SK-N-SH (cell line): ENCODE data around the gene FZD2. TPM values are rescaled to one million over a fixed set of nuclear protein-coding genes. Genes with fewer than 3 reads are reported as not detected.

Experiments used
- CTCF ChIA-PET: fragments of 300-600, 350-600 bp; formaldehyde crosslinking; extraction: SDS; loops from one replicate; lab custom pipeline; 2021; lab: Yijun Ruan, JAX
- POLR2A ChIA-PET: fragments of 350-600 bp; sonication (Branson Sonifier 250); formaldehyde crosslinking; extraction: SDS; loops from one replicate; lab custom pipeline; 2020; ENCODE audit warnings: antibody characterized with exemption, inconsistent platforms; lab: Yijun Ruan, JAX
- DNase-seq: peaks from one replicate; pipeline ENCODE4 v3.0.0; 2012
- H2AFZ ChIP-seq: fragments of 200-600 bp; sonication (generic); 2 replicates; pipeline ENCODE4 v1.8.1; 2016; ENCODE audit warnings: antibody characterized with exemption, mild to moderate bottlenecking, low read depth
- H3F3A ChIP-seq: fragments of 200-600 bp; sonication (generic); replicated peaks from 2 replicates; pipeline ENCODE3; 2016; ENCODE audit warnings: antibody characterized with exemption, mild to moderate bottlenecking; ENCODE audit not compliant: insufficient read depth
- H3K27ac ChIP-seq, 2 experiments: fragments of 200-500 bp in 1 of 2; fragments of 200-600 bp in 1 of 2; sonication (Bioruptor generic) in 1 of 2; sonication (generic), shearing (Covaris generic) in 1 of 2; 2 replicates each; pipeline versions ENCODE4 v1.5.1 to v1.6.1; 2014 to 2016; ENCODE audit warnings: low read depth in 2 of 2, inconsistent platforms in 1 of 2, low read length in 1 of 2, mild to moderate bottlenecking in 1 of 2, mixed read lengths in 1 of 2
- H3K27me3 ChIP-seq: fragments of 200-600 bp; sonication (generic), shearing (Covaris generic); 2 replicates; pipeline ENCODE4 v1.6.1; 2016; ENCODE audit warnings: mixed run types; ENCODE audit not compliant: insufficient read depth
- H3K36me3 ChIP-seq, 2 experiments: fragments of 200-500 bp in 1 of 2; fragments of 200-600 bp in 1 of 2; sonication (Bioruptor generic) in 1 of 2; sonication (generic) in 1 of 2; replicated peaks in 1 of 2; 2 replicates each; pipeline versions ENCODE3 to v1.5.1; 2014 to 2016; ENCODE audit warnings: low read length in 1 of 2, mild to moderate bottlenecking in 1 of 2; ENCODE audit not compliant: insufficient read depth in 2 of 2, control insufficient read depth in 1 of 2
- H3K4me1 ChIP-seq, 2 experiments: fragments of 200-500 bp in 1 of 2; fragments of 200-600 bp in 1 of 2; sonication (Bioruptor generic) in 1 of 2; sonication (generic), shearing (Covaris generic) in 1 of 2; 2 replicates each; pipeline versions ENCODE4 v1.5.1 to v1.6.1; 2014 to 2016; ENCODE audit warnings: low read depth in 1 of 2, low read length in 1 of 2, mixed run types in 1 of 2; ENCODE audit not compliant: insufficient read depth in 2 of 2, control insufficient read depth in 1 of 2
- H3K4me2 ChIP-seq: fragments of 200-600 bp; sonication (generic), shearing (Covaris generic); 2 replicates; pipeline ENCODE4 v1.6.1; 2017; ENCODE audit warnings: mixed run types
- H3K4me3 ChIP-seq, 2 experiments: fragments of 200-500 bp in 1 of 2; fragments of 200-600 bp in 1 of 2; sonication (Bioruptor generic) in 1 of 2; sonication (generic), shearing (Covaris generic) in 1 of 2; 2 replicates each; pipeline versions ENCODE4 v1.5.1 to v1.8.1; 2014 to 2016; ENCODE audit warnings: low read depth in 2 of 2, inconsistent platforms in 1 of 2, low read length in 1 of 2, mild to moderate bottlenecking in 1 of 2, mixed read lengths in 1 of 2, moderate library complexity in 1 of 2
- H3K79me2 ChIP-seq: fragments of 200-600 bp; sonication (generic); 2 replicates; pipeline ENCODE4 v1.8.1; 2017; ENCODE audit warnings: mild to moderate bottlenecking; ENCODE audit not compliant: insufficient read depth
- H3K9ac ChIP-seq: fragments of 200-600 bp; sonication (generic); 2 replicates; pipeline ENCODE4 v1.6.1; 2017; ENCODE audit warnings: mixed run types
- H3K9me2 ChIP-seq: fragments of 200-600 bp; sonication (generic); 2 replicates; pipeline ENCODE4 v1.6.1; 2017; ENCODE audit warnings: mixed run types
- H3K9me3 ChIP-seq: fragments of 200-600 bp; sonication (generic); 2 replicates; pipeline ENCODE4 v1.6.1; 2017; ENCODE audit warnings: mixed run types, mild to moderate bottlenecking, moderate library complexity
- H4K20me1 ChIP-seq: fragments of 200-600 bp; sonication (generic); 2 replicates; pipeline ENCODE4 v1.6.1; 2017; ENCODE audit warnings: mild to moderate bottlenecking, mixed run types; ENCODE audit not compliant: insufficient read depth
- ELF1 ChIP-seq: IDR thresholded peaks from 2 replicates; pipeline ENCODE4 v1.4.0; 2012
- EP300 ChIP-seq, 2 experiments: IDR thresholded peaks; 2 replicates each; pipeline versions ENCODE4 v1.4.0 to v1.6.1; 2012; ENCODE audit warnings: borderline replicate concordance in 1 of 2, low read depth in 1 of 2, low read length in 1 of 2
- EZH2phosphoT487 ChIP-seq: fragments of 200-600 bp; sonication (generic); IDR thresholded peaks from 2 replicates; pipeline ENCODE4 v1.6.1; 2017; ENCODE audit warnings: low read depth, mixed run types, mild to moderate bottlenecking, antibody characterized with exemption, moderate library complexity, borderline replicate concordance
- FOXM1 ChIP-seq: IDR thresholded peaks from 2 replicates; pipeline ENCODE4 v1.4.0; 2012; ENCODE audit warnings: low read depth, mild to moderate bottlenecking
- JUND ChIP-seq: IDR thresholded peaks from 2 replicates; pipeline ENCODE4 v1.4.0; 2012
- MXI1 ChIP-seq: IDR thresholded peaks from 2 replicates; pipeline ENCODE4 v1.6.1; 2012; ENCODE audit warnings: mild to moderate bottlenecking, low read depth, low read length, improper control_type of control experiment
- NRF1 ChIP-seq: IDR thresholded peaks from 2 replicates; pipeline ENCODE4 v1.6.1; 2012; ENCODE audit warnings: low read depth, mild to moderate bottlenecking, low read length
- POLR2AphosphoS5 ChIP-seq: IDR thresholded peaks from 2 replicates; pipeline ENCODE4 v1.6.1; 2012; ENCODE audit warnings: low read depth, low read length
- RCOR1 ChIP-seq: fragments of 150-350 bp; IDR thresholded peaks from 2 replicates; pipeline ENCODE4 v1.6.1; 2017; ENCODE audit warnings: antibody characterized with exemption, low read length
- RFX5 ChIP-seq: IDR thresholded peaks from 2 replicates; pipeline ENCODE4 v1.6.1; 2012; ENCODE audit warnings: mild to moderate bottlenecking, improper control_type of control experiment, low read length
- SIN3A ChIP-seq: IDR thresholded peaks from 2 replicates; pipeline ENCODE4 v1.6.1; 2012; ENCODE audit warnings: low read depth, mild to moderate bottlenecking, low read length, moderate library complexity, borderline replicate concordance
- TAF1 ChIP-seq: IDR thresholded peaks from 2 replicates; pipeline ENCODE4 v1.6.1; 2012; ENCODE audit warnings: low read depth, mild to moderate bottlenecking, low read length, moderate library complexity, borderline replicate concordance
- YY1 ChIP-seq: IDR thresholded peaks from 2 replicates; pipeline ENCODE4 v1.4.0; 2012; ENCODE audit warnings: low read depth, mild to moderate bottlenecking
- WGBS: methylation state at CpG from one replicate; pipeline ENCODE4 v1.1.6; 2017; ENCODE audit warnings: low lambda C conversion rate; 5-methylcytosine and 5-hydroxymethylcytosine counted together
- polyA plus RNA-seq, 3 experiments: library from polyadenylated mRNA; depleted of rRNA; stranded (reverse); fragments of >200 nt; gene quantifications; 2 replicates each; pipeline ENCODE4 v1.2.3, GENCODE V29; 2012
- TF ChIP-seq, protein P1 (sequence below): fragments of 150-350 bp; IDR thresholded peaks from 2 replicates; pipeline ENCODE4 v1.6.1; 2016; ENCODE audit warnings: mild to moderate bottlenecking, low read depth, low read length
- TF ChIP-seq, protein P2 (sequence below): IDR thresholded peaks from 2 replicates; pipeline ENCODE4 v1.6.1; 2012; ENCODE audit warnings: mild to moderate bottlenecking, low read depth, low read length, moderate library complexity
- TF ChIP-seq, protein P3 (sequence below): IDR thresholded peaks from 2 replicates; pipeline ENCODE4 v1.4.0; 2012; ENCODE audit warnings: low read depth, borderline replicate concordance
- TF ChIP-seq, protein P4 (sequence below): IDR thresholded peaks from 2 replicates; pipeline ENCODE4 v1.4.0; 2012; ENCODE audit warnings: low read depth, borderline replicate concordance
- TF ChIP-seq, protein P5 (sequence below): IDR thresholded peaks from 2 replicates; pipeline ENCODE4; 2012

Gene FZD2
- polyA plus RNA-seq, 1 of the 3 experiments (the other 2 are of a cell fraction) = 35.1 TPM

DNA sequence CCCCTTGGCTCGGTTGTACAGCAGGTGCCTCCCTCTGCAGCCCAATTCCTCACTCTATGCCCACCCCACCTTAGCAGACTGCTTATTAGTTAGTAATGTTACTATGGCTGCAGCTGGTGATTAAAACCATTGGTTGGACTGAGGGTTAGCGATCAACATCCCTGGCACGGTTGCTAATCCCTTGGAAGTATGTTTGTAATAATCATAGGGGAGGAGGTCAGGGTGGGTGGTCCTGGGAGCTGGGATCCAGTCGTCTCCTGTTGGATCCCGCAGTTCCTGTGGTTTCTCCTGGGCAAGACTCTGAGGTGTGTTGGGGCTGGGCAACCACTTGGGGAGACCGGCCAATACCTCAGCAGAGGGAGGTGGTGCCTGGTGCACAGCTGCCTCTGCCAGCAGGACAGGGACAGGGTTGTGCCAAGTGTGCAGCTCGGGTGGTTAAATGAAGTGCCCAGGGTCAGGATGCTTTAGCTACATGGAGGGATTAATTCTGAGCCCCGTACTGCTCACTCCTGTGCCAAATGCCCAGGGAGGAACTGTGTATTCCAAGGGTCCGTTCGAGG, 38.0 kb downstream of the FZD2 start:
- H3K79me2 ChIP-seq = no peaks in the 10 kb centered on the region
- H3K36me3 ChIP-seq = no peaks in the 10 kb centered on the region
- no peaks in the 10 kb centered on the region for H3K9me3 ChIP-seq
- POLR2A ChIA-PET = no interaction called here
- DNase-seq = no peak
- H3K9ac ChIP-seq = no peak overlapping the region
- H4K20me1 ChIP-seq = no peaks in the 10 kb centered on the region
- no peak overlapping the region for H2AFZ ChIP-seq
- no peak overlapping the region for H3K4me2 ChIP-seq
- H3F3A ChIP-seq = peaks cover 18% of the 10 kb centered on the region
- WGBS = 73% methylated on average over 8 of the region's 10 CpGs
- CTCF ChIA-PET = interaction anchor here (0.9 to 3.1 kb wide), 3 partner anchors 9 to 42 kb away, joined by 3 to 17 read pairs (median 4); no protein-coding TSS in a partner anchor
- no peak overlapping the region for H3K4me3 ChIP-seq
- H3K27ac ChIP-seq = no peak overlapping the region
- H3K27me3 ChIP-seq = no peaks in the 10 kb centered on the region
- peaks cover 9 to 13% of the 10 kb centered on the region in 2 experiments; a peak in 2 of 4 replicates for H3K4me1 ChIP-seq
- no peak for TF ChIP-seq ELF1
- no peak for TF ChIP-seq MXI1
- TF ChIP-seq, protein P1, sequence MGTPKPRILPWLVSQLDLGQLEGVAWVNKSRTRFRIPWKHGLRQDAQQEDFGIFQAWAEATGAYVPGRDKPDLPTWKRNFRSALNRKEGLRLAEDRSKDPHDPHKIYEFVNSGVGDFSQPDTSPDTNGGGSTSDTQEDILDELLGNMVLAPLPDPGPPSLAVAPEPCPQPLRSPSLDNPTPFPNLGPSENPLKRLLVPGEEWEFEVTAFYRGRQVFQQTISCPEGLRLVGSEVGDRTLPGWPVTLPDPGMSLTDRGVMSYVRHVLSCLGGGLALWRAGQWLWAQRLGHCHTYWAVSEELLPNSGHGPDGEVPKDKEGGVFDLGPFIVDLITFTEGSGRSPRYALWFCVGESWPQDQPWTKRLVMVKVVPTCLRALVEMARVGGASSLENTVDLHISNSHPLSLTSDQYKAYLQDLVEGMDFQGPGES = no peak
- TF ChIP-seq EZH2phosphoT487 = no peak
- TF ChIP-seq SIN3A = no peak
- TF ChIP-seq EP300 (IDR thresholded peaks at IDR 0.05; ENCODE audit: borderline replicate concordance in 1 of 2, low read depth in 1 of 2, low read length in 1 of 2) = no peak
- TF ChIP-seq JUND = no peak
- no peak for TF ChIP-seq TAF1
- TF ChIP-seq NRF1 = no peak
- TF ChIP-seq, all 33 proteins: peak for 0
- no peaks in the 10 kb centered on the region for H3K9me2 ChIP-seq

DNA sequence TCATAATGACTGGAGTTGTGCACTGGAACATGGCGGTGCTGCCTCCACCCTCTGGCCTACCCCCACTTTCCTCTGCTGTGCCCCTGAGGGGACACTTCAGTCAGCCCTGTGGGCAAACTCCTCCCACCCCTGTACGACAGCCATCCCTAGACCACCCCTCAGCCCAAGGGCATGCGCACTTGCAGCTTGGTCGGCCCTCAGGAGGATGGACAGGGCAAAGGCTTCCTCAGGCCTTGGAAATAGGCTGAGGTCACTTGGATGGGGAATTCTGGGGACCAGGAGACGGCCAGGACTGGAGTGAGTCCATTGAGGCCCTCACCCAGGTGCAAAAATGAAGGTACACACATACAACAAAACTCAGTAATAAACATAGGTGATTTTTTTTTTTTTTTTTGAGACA, 41.0 kb downstream of the FZD2 start:
- Histone ChIP-seq H3K4me3 (no peak overlapping the region), H3K4me2 (no peak overlapping the region), H4K20me1 (no peaks in the 10 kb centered on the region), H2AFZ (no peak overlapping the region), H3K27me3 (no peaks in the 10 kb centered on the region), H3K79me2 (no peaks in the 10 kb centered on the region), H3K27ac (no peak overlapping the region), H3K4me1 (peaks cover 10 to 21% of the 10 kb centered on the region in 2 experiments; a peak in 2 of 4 replicates), H3K36me3 (no peaks in the 10 kb centered on the region), H3K9ac (no peak overlapping the region), H3K9me3 (no peaks in the 10 kb centered on the region), H3F3A (peaks cover 6% of the 10 kb centered on the region), H3K9me2 (no peaks in the 10 kb centered on the region)
- CTCF ChIA-PET = no interaction called here
- POLR2A ChIA-PET = no interaction called here
- 95% methylated on average over 5 of the region's 5 CpGs for WGBS
- TF ChIP-seq EP300 (IDR thresholded peaks at IDR 0.05; ENCODE audit: borderline replicate concordance in 1 of 2, low read depth in 1 of 2, low read length in 1 of 2) (no peak), FOXM1 (no peak), RCOR1 (no peak), EZH2phosphoT487 (no peak), MXI1 (no peak), RFX5 (no peak), YY1 (no peak), ELF1 (no peak), POLR2AphosphoS5 (no peak)
- TF ChIP-seq, protein P2, sequence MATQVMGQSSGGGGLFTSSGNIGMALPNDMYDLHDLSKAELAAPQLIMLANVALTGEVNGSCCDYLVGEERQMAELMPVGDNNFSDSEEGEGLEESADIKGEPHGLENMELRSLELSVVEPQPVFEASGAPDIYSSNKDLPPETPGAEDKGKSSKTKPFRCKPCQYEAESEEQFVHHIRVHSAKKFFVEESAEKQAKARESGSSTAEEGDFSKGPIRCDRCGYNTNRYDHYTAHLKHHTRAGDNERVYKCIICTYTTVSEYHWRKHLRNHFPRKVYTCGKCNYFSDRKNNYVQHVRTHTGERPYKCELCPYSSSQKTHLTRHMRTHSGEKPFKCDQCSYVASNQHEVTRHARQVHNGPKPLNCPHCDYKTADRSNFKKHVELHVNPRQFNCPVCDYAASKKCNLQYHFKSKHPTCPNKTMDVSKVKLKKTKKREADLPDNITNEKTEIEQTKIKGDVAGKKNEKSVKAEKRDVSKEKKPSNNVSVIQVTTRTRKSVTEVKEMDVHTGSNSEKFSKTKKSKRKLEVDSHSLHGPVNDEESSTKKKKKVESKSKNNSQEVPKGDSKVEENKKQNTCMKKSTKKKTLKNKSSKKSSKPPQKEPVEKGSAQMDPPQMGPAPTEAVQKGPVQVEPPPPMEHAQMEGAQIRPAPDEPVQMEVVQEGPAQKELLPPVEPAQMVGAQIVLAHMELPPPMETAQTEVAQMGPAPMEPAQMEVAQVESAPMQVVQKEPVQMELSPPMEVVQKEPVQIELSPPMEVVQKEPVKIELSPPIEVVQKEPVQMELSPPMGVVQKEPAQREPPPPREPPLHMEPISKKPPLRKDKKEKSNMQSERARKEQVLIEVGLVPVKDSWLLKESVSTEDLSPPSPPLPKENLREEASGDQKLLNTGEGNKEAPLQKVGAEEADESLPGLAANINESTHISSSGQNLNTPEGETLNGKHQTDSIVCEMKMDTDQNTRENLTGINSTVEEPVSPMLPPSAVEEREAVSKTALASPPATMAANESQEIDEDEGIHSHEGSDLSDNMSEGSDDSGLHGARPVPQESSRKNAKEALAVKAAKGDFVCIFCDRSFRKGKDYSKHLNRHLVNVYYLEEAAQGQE = no peak
- TF ChIP-seq, protein P3, sequence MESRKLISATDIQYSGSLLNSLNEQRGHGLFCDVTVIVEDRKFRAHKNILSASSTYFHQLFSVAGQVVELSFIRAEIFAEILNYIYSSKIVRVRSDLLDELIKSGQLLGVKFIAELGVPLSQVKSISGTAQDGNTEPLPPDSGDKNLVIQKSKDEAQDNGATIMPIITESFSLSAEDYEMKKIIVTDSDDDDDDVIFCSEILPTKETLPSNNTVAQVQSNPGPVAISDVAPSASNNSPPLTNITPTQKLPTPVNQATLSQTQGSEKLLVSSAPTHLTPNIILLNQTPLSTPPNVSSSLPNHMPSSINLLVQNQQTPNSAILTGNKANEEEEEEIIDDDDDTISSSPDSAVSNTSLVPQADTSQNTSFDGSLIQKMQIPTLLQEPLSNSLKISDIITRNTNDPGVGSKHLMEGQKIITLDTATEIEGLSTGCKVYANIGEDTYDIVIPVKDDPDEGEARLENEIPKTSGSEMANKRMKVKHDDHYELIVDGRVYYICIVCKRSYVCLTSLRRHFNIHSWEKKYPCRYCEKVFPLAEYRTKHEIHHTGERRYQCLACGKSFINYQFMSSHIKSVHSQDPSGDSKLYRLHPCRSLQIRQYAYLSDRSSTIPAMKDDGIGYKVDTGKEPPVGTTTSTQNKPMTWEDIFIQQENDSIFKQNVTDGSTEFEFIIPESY = no peak
- TF ChIP-seq, protein P4, sequence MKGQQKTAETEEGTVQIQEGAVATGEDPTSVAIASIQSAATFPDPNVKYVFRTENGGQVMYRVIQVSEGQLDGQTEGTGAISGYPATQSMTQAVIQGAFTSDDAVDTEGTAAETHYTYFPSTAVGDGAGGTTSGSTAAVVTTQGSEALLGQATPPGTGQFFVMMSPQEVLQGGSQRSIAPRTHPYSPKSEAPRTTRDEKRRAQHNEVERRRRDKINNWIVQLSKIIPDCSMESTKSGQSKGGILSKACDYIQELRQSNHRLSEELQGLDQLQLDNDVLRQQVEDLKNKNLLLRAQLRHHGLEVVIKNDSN = no peak
- TF ChIP-seq, protein P5, sequence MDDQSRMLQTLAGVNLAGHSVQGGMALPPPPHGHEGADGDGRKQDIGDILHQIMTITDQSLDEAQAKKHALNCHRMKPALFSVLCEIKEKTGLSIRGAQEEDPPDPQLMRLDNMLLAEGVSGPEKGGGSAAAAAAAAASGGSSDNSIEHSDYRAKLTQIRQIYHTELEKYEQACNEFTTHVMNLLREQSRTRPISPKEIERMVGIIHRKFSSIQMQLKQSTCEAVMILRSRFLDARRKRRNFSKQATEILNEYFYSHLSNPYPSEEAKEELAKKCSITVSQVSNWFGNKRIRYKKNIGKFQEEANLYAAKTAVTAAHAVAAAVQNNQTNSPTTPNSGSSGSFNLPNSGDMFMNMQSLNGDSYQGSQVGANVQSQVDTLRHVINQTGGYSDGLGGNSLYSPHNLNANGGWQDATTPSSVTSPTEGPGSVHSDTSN = no peak
- DNase-seq = no peak
